Stimulated activated CD8-positive, alpha-beta memory T cell treated with anti-CD3 and anti-CD28 coated beads, Interleukin-12 subunit alpha, Interleukin-12 subunit beta, amount 100 ng/mL, for 24 hours (primary cell): ENCODE measurements around the gene CS.
"Not testable (repeated sequence)": the region's sequence is repeated elsewhere in the genome, so short reads cannot be mapped to it uniquely, and the experiment has no call there.

Experiments
- DNase-seq: peaks from one replicate; pipeline ENCODE4 v3.0.0-alpha.2; 2020; ENCODE audit errors: extremely low read depth

CS gene

DNA sequence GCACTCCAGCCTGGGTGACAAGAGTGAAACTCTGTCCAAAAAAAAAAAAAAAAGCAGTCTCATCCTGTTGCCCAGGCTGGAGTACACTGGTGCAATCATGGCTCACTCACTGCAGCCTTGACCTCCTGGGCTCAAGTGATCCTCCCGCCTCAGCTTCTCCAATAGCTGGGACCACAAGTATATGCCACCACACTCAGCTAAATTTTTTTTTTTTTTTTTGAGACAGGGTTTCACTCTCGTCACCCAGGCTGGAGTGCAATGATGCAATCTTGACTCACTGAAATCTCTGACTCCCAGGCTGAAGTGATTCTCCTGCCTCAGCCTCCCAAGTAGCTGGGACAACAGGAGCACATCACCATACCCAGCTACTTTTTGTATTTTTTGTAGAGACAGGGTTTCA lies 20.9 kb upstream of the CS start:
- no peak for DNase-seq

- DNase-seq: no peak
Observed at GRCh38 chr12:56317675-56318074, 17.5 kb upstream of the CS start.

DNA sequence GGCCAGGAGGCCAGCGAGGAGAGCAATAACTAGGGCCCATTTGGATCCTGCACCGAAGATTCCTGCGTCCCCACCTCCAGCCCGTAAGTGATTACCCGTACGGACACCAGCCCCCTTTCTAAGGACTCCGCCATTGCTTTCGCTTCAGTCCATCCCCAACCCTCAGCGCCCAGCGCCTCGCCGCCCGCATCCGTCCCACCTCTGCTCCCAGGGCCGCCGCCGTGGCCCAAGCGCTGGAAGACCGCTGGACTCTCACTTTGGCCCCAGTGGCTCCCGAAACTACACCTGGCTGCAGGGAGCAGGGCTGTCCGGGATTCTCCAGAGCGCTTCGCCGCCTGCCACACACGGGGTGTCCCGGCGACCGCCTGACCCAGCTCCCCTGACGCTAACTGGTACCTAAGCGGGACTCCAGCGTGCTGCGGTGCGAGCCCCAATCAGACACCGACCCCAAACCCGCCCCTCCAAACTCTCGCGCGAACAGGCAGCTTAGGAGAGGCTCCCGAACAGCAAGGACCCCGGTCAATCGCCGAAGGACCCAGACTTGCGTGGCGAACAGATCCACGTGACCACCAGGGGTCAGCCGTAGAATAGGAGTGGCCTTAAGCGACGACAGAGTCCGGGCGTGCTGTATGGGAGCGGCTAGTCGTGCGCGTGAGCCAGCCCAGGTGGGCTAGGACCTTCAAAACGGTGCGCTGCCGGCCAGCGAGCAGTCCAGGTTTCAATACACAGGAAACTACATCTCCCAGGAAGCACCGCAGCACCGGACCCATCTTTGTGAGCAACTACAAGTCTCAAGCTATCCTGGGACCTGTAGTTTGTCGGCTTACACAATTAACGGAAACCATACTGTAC lies 15.7 kb upstream of the CS start, which contains the start of gene CNPY2:
Gene CNPY2, minus strand, starts transcription at position 367 of the 852 bp plus-strand sequence. CDS start 771 bp downstream, outside the sequence.
- DNase-seq: peak; percentile 86

DNA sequence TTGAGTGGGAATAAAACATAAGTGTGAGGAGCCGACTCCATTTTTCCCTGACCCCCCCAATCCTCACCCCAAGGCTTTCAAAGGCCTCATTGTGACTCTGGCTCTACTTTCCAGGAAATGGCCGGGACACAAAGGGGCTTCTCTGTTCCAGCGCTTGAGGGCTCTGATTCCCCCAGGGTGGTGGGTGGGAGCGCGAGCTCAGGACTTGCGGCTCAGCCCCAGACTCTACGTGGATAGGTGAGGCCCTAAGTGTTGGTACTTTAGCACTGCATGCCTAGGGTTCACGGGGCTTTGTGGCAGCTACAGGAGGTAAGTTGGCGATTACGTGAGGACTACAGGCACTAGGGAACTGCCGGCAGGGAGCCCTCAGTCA lies 15.1 kb upstream of the CS start:
- no peak for DNase-seq

GRCh38 chr12:56311003-56311402 lies 10.9 kb upstream of the CS start:
- DNase-seq: no peak

GRCh38 chr12:56308714-56309113 lies 8.6 kb upstream of the CS start:
- no peak for DNase-seq

- no peak for DNase-seq
Observed at GRCh38 chr12:56307221-56307965, 7.3 kb upstream of the CS start.

GRCh38 chr12:56304872-56305590 lies 4.9 kb upstream of the CS start:
- DNase-seq: no peak

DNA sequence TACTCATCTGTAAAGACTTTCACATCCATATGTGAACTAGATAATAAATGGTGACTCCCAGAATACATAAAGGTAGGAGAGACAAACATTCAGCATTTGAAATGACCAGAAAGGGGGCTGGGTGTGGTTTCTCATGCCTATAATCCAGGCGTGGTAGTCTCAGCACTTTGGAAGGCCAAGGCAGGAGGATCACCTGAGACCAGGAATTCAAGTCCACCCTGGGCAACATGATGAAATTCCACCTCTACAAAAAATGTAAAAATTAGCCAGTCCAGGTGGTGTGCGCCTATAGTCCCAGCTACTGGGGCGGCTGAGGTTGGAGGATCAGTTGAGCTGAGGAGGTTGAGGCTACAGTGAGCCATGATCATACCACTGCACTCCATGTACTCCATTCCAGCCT lies 4.1 kb upstream of the CS start:
- DNase-seq: no peak

DNA sequence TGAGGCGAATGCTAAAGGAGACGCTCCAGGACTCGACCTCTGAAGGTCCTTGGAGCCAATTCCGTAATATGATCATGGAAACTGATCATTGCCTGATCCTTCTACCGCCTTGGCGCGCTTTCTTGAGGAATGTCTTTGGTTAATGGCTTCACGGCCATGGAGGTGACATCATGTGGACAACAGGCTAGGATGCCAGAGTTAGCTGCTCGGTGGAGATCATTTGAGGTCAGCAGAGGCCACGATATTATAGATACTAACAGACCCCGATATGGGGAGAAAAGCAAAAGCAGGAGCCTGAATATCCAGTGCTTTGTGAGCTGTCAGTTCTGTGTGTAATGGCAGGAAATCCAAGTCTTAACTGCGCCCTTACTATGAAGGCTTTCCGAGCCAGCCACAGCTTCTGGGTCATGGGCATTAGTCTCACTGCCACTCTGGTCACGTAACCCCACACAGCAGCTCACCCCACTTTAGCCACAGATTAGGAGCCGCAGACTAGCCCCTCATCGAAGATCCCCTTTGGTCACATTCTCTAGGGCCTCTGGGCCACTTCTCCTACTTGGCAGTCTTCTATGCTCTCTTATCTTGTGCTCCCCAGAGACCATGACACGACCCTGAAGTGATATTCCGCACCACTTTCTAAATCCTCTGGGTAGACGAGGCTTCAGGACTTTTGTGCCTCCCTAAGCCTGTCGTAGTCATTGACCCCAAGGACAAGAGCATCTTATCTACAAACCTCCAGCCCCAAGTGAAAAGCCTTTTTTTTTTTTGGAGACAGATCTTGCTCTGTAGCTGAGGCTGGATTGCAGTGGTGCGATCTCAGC lies 724 bp upstream of the CS start:
- no peak for DNase-seq

DNA sequence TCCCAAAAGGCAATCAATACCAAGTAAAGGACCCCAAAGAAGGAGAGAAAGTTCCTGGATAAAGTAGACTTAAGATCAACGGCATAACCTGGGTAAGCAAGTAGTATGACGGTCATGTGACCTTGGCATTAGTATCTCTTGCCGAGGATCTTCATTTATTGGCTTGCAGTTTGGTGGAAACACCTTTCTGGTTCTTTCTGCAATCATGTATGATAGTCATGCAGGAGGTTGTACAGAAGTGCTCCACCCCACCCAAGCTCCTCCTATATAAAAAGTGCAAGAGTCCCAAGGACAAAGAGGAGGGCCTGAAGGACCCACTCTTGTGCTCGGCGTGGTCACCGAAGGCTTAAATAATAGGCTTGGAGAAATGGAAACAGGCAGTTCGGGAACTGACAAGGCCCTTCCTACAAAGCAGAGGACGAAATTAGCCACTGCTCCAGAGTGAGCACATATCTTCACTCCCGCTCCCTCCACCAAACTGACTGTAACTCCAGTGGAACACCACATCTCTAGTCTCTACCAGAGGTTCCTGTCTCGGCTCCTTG lies 750 bp downstream of the CS start:
- DNase-seq: no peak

GRCh38 chr12:56298828-56299227 lies 1.3 kb downstream of the CS start:
- DNase-seq: no peak

DNA sequence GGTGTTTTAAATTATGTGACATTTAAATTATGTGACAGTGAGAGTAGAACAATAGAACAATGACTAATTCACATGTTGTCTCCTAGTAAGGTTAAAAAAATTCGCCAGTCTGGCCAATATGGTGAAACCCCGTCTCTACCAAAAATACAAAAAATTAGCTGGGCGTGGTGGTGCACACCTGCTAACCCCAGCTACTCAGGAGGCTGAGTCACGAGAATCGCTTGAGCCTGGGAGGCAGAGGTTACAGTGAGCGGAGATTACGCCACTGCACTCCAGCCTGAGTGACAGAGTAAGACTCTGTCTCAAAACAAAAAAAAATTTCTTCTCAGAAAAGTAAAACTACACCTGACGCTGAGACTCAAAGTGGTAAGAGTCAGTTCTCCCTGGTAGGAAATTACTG lies 2.7 kb downstream of the CS start:
- no peak for DNase-seq

GRCh38 chr12:56296295-56296694 lies 3.8 kb downstream of the CS start:
- no peak for DNase-seq

DNA sequence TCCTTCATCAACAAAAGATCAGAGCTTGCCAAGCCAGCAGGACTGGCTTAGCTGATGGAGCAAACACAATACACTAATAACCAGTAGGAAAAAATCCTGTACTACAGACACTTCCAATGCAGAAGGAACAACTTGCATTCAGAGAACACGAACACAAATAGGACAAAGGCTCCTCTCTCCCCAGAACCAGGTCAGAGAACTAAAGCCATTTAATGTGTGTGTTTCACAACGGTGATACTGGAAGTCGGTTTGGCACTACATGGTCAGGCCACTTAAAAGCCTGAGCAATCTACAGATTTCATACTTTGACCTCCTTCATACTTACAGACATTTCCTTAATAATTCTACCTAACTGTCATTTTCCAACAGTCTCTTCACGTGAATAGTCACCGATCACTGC lies 6.3 kb downstream of the CS start:
- DNase-seq: no peak

GRCh38 chr12:56288705-56289387 lies 11.3 kb downstream of the CS start:
- no peak for DNase-seq

DNA sequence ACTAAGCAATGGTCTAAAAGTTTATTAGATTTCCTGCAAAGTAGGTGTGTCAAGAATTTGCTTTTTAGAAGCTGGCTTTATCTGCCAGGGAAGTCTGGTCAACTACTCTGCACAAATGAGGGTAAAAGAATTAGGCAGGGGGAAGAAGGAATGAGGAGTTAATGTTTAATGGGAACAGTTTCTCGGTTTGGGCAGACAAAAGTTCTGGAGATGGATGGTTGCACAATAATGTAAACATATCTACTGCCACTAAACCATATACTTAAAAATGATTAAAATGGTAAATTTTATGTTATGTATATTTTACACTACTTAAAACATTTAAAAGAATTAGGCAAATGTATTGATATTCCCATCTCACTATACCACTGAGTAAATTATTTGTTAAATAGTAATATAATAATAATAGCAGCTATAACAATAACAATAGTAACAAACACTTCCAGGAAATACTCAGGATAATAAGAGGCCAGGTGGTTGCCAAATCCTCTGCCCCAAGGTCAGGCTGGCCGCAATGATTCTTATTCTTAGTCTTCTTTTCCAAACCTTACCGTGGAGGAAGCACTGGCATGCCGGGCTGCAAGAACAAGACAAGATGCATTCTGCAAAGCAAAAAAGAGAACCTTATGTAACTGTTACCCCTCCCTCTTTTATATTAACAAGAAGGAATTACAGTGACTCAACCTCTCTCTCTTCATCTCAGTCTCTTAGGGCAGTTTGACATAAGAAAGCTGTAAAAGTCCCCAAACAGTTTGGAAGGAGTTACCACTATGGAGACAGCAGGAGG lies 13.9 kb downstream of the CS start:
- no peak for DNase-seq

DNA sequence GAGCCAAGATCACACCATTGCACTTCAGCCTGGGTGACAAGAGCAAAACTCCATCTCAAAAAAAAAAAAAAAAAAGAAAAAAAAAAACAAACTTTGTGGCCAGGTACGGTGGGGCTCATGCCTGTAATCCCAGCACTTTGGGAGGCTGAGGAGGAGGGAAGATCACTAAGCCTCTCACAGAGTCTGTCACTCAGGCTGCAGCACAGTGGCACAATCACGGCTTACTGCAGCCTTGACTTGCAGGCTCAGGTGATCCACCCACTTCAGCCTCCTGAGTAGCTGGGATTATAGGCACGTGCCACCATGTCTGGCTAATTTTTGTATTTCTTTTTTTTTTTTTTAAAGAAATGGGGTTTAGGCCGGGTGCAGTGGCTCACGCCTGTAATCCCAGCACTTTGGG lies 15.9 kb downstream of the CS start:
- DNase-seq: not testable (repeated sequence)

- DNase-seq: no peak
Observed at GRCh38 chr12:56282579-56282978, 17.6 kb downstream of the CS start.

DNA sequence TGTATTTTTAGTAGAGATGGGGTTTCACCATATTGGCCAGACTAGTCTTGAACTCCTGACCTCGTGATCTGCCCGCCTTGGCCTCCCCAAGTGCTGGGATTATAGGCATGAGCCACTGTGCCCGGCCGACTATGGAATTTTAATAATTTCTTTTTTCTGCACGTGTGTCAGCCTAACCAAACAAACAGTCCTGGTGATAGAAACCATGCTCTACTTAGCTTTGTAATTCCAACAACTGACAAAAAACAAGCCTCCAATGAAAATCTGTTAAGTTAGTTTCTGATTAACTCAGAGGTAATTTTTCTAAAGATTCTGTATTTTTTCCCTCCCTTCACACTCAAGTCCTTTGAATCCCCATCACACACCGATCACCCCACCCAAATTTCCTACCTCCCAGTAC lies 18.1 kb downstream of the CS start:
- DNase-seq: no peak
